ENCODE data around the gene NFIC. TPM values are rescaled to one million over a fixed set of nuclear protein-coding genes. Genes with fewer than 3 reads are reported as not detected.
"Not testable (repeated sequence)": the region's sequence is repeated elsewhere in the genome, so short reads cannot be mapped to it uniquely, and the experiment has no call there.

NFIC gene
- total RNA-seq, 4 donors from 2014 or later = 34.7 to 191 (median 64.9) TPM

GRCh38 chr19:3420909-3421619 lies 54.7 kb downstream of the NFIC start:
- Histone ChIP-seq H3K4me1 (no peaks in the 10 kb centered on the region), H3K9me3 (no peaks in the 10 kb centered on the region), H3K4me3 (no peak overlapping the region), H3K36me3 (peaks cover 0 to 10% (median 0%) of the 10 kb centered on the region in 3 donors), H3K27ac (no peak overlapping the region), H3K27me3 (no peaks in the 10 kb centered on the region)
- TF ChIP-seq CTCF (IDR thresholded peaks at IDR 0.05) = no peak
- no peak for DNase-seq

- H3K4me1 ChIP-seq, H3K4me3 ChIP-seq, H3K9me3 ChIP-seq, H3K27ac ChIP-seq, DNase-seq, H3K27me3 ChIP-seq: not testable (repeated sequence)
- peaks cover 0 to 10% (median 0%) of the 10 kb centered on the region in 3 donors for H3K36me3 ChIP-seq
These were observed 55.3 kb downstream of the NFIC start for GRCh38 chr19:3421656-3422055.

DNA sequence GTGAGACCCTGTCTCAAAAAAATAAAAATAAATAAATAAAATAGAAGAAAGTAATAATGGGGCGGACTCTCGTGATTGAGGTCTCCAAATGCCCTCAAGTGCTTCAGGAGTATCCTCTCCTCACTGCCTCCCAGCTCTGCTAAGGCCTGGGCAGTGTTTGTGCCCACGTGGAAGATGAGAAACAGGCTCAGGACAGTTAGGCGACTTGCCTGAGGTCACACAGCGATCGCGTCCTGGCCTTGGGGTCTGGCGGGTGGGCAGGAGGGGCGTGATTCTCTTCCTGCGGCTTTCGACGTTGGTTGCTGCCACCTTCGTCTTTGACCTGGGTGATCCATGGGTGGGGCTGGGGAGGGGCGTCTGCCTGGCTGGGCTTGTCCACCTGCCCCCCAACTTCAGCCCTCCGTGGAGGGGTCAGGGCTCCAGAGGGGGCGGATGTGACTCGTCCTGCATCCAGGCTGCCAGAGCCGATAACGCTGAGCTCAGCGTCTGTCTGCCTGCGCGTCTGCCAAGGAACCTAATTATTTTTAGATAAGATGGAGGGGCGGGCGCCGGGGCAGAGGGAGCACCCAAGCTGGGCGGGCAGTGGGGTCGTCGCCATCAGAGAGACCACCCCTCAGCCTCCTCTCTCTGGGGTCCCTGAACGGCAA lies 56.9 kb downstream of the NFIC start:
- Histone ChIP-seq H3K36me3 (peaks cover 0 to 10% (median 0%) of the 10 kb centered on the region in 3 donors), H3K4me1 (peaks cover 0 to 6% (median 0%) of the 10 kb centered on the region in 4 donors), H3K4me3 (no peak overlapping the region), H3K27ac (peak overlapping the region in 1 of 4 donors; percentile 26), H3K9me3 (no peaks in the 10 kb centered on the region), H3K27me3 (no peaks in the 10 kb centered on the region)
- TF ChIP-seq CTCF (IDR thresholded peaks at IDR 0.05) = no peak
- no peak for TF ChIP-seq POLR2A (IDR thresholded peaks at IDR 0.05)
- no peak for DNase-seq

GRCh38 chr19:3426433-3426832 lies 60.0 kb downstream of the NFIC start:
- TF ChIP-seq POLR2A (IDR thresholded peaks at IDR 0.05) = no peak
- TF ChIP-seq CTCF (IDR thresholded peaks at IDR 0.05) = no peak
- peaks cover 0 to 6% (median 0%) of the 10 kb centered on the region in 3 donors for H3K36me3 ChIP-seq
- H3K27me3 ChIP-seq = no peaks in the 10 kb centered on the region
- DNase-seq = no peak
- peaks cover 0 to 21% (median 0%) of the 10 kb centered on the region in 4 donors for H3K4me1 ChIP-seq
- H3K4me3 ChIP-seq = no peak overlapping the region
- no peak overlapping the region for H3K27ac ChIP-seq
- no peaks in the 10 kb centered on the region for H3K9me3 ChIP-seq

DNA sequence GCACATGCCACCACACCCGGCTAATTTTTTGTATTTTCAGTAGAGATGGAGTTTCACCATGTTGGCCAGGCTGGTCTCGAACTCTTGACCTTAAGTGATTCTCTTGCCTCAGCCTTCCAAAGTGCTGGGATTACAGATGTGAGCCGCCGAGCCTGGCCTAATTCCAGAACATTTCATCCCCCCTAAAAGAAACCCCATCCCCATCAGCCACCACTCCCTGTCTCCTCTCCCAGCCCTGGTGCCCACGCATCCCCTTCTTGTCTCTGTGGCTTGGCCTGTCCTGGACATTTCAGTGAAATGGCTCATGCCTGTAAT lies 63.9 kb downstream of the NFIC start:
- H3K4me3 ChIP-seq, H3K27me3 ChIP-seq, DNase-seq, H3K9me3 ChIP-seq: not testable (repeated sequence)
- Histone ChIP-seq H3K4me1 (peaks cover 0 to 27% (median 4%) of the 10 kb centered on the region in 4 donors), H3K36me3 (peaks cover 0 to 11% (median 0%) of the 10 kb centered on the region in 3 donors), H3K27ac (peak overlapping the region; percentile 27 to 87 (median 56))

DNA sequence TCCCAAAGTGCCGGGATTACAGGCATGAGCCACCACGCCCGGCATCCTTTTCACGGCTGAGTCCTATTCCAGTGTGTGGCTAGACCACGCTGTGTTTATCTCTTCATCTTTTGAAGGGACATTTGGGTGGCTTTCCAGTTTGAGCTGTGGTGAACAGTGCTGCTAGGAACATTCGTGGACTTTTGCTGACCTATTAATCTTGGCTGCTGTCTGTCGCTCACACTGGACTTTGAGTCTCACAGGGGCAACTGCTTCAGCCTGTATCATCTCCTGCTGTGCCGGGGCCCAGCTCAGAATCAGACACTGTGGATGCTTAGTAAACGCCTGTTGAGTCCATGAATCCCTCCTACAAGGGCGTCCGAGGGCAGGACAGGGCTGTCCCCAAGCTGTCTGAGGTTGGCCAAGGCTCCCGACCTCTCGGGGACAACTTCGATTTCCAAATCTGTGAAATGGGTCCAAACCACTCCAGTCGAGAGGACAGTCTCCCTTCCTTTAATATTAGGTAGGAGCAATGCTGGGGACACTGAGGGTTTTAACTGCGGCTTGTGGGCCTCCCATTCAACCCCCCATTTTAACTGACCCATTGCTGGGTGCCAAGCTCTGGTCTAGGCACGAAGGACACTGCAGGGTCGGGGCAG lies 65.5 kb downstream of the NFIC start:
- TF ChIP-seq CTCF (IDR thresholded peaks at IDR 0.05) (no peak), POLR2A (IDR thresholded peaks at IDR 0.05) (no peak)
- Histone ChIP-seq H3K27me3 (no peaks in the 10 kb centered on the region), H3K9me3 (no peaks in the 10 kb centered on the region), H3K4me1 (peaks cover 0 to 31% (median 4%) of the 10 kb centered on the region in 4 donors), H3K27ac (peak overlapping the region in 2 of 4 donors; percentile 50 to 87), H3K4me3 (no peak overlapping the region), H3K36me3 (peaks cover 0 to 15% (median 0%) of the 10 kb centered on the region in 3 donors)
- no peak for DNase-seq

Measured in Peyer's patch (tissue), 4 donors.